NB4 (cell line): Measurements from ENCODE around the gene KIAA1586.
"Not testable (repeated sequence)": the region's sequence is repeated elsewhere in the genome, so short reads cannot be mapped to it uniquely, and the experiment has no call there.

ENCODE experiments used
- DNase-seq: peaks from one replicate; pipeline ENCODE4 v3.0.0; 2010; ENCODE audit warnings: low read depth
- H3K4me3 ChIP-seq: one replicate; pipeline ENCODE4 v1.5.1; 2011; ENCODE audit warnings: mild to moderate bottlenecking, low read depth, low read length, moderate library complexity
- CTCF ChIP-seq: IDR thresholded peaks from one replicate; pipeline ENCODE4 v1.5.1; 2012; ENCODE audit warnings: low read depth, low read length
- MAX ChIP-seq: IDR thresholded peaks from 2 replicates; pipeline ENCODE4 v1.6.1; 2011; ENCODE audit warnings: low read depth, low read length
- MYC ChIP-seq: IDR thresholded peaks from 2 replicates; pipeline ENCODE4 v1.6.1; 2011; ENCODE audit warnings: low read depth, low read length
- POLR2A ChIP-seq: IDR thresholded peaks from 2 replicates; pipeline ENCODE4 v1.6.1; 2011; ENCODE audit warnings: mild to moderate bottlenecking; ENCODE audit not compliant: insufficient read length; ENCODE audit errors: extremely low read depth

Gene KIAA1586

GRCh38 chr6:57089265-57089664 is 42.8 kb downstream of the KIAA1586 start:
- H3K4me3 ChIP-seq, result peak overlapping the region; percentile 49
- no peak for DNase-seq
- TF ChIP-seq CTCF (no peak), POLR2A (no peak), MYC (no peak), MAX (no peak)

GRCh38 chr6:57089687-57090457 is 43.4 kb downstream of the KIAA1586 start, which contains the start of gene ZNF451:
Gene ZNF451 (plus strand): TSS chr6:57090188. CDS start chr6:57090254, 66 bp downstream.
- TF ChIP-seq MYC, result no peak; the same call in 1 of the 2 replicates
- TF ChIP-seq POLR2A, result peak; percentile 77
- TF ChIP-seq MAX, result peak; percentile 13
- DNase-seq, result peak; percentile 99
- peak within 1 kb of the TSS; percentile 60 for H3K4me3 ChIP-seq

- DNase-seq, H3K4me3 ChIP-seq: not testable (repeated sequence)
These were observed 44.1 kb downstream of the KIAA1586 start for GRCh38 chr6:57090458-57091067.

- DNase-seq, result not testable (repeated sequence)
- peak overlapping the region; percentile 55 for H3K4me3 ChIP-seq
These were observed 44.9 kb downstream of the KIAA1586 start for GRCh38 chr6:57091375-57091774.

- TF ChIP-seq CTCF (no peak), MYC (no peak), MAX (no peak), POLR2A (no peak)
- no peak for DNase-seq
- H3K4me3 ChIP-seq, result no peak overlapping the region
These were observed 48.2 kb downstream of the KIAA1586 start for GRCh38 chr6:57094689-57095088.

GRCh38 chr6:57097596-57097995 is 51.1 kb downstream of the KIAA1586 start:
- DNase-seq, result no peak
- no peak for TF ChIP-seq CTCF
- no peak for TF ChIP-seq MAX
- TF ChIP-seq POLR2A, result no peak
- no peak for TF ChIP-seq MYC
- no peak overlapping the region for H3K4me3 ChIP-seq

- TF ChIP-seq MAX (no peak), POLR2A (no peak), CTCF (no peak)
- no peak for DNase-seq
- H3K4me3 ChIP-seq, result no peak overlapping the region
These were observed 56.5 kb downstream of the KIAA1586 start for GRCh38 chr6:57102976-57103375.
